ENCODE results near the gene SOHLH1. TPM values are rescaled to one million over a fixed set of nuclear protein-coding genes. Genes with fewer than 3 reads are reported as not detected.

Gene SOHLH1
- total and polyA plus RNA-seq, 10 of the 15 experiments (the other 5 are each of a cell fraction or from before 2014, with no cell fraction given), result not detected

- Histone ChIP-seq H3K4me2 (ENCODE audit: control insufficient read depth, insufficient read depth) (no peak overlapping the region), H3K4me3 (no peak overlapping the region), H3K79me2 (ENCODE audit: control insufficient read depth, insufficient read depth, low read length) (no peaks in the 10 kb centered on the region), H3K36me3 (ENCODE audit: control insufficient read depth in 2 of 2, insufficient read depth in 2 of 2, low read length in 1 of 2) (no peaks in the 10 kb centered on the region), H2AFZ (ENCODE audit: control insufficient read depth, low read depth, low read length) (no peak overlapping the region), H3K9ac (ENCODE audit: control insufficient read depth, insufficient read depth, low read length) (no peak overlapping the region), H3K27ac (ENCODE audit: control insufficient read depth, insufficient read depth) (no peak overlapping the region), H3K9me3 (replicated peaks; ENCODE audit: control insufficient read depth, insufficient read depth, low read length) (no peaks in the 10 kb centered on the region), H3K27me3 (replicated peaks in 1 of 2; ENCODE audit: control insufficient read depth in 2 of 2, insufficient read depth in 2 of 2, low read length in 1 of 2) (peaks cover 0 to 7% of the 10 kb centered on the region in 2 experiments; a peak in 2 of 4 replicates), H3K4me1 (ENCODE audit: control insufficient read depth, insufficient read depth, low read length) (no peaks in the 10 kb centered on the region), H4K20me1 (ENCODE audit: control insufficient read depth, insufficient read depth) (no peaks in the 10 kb centered on the region)
- in situ Hi-C loops (cut with MboI) (no loop called here), intact Hi-C loops (cut with micrococcal nuclease; ENCODE audit: unreplicated experiment) (no loop called here)
- BruUV-seq (replicated peaks), result no TSS peak
- POLR2A ChIA-PET, result no interaction called here
- FAIRE-seq, result no peak
- CTCF ChIA-PET, result interaction anchor here (0.6 kb wide), 1 partner anchor 142 kb away, joined by 3 read pairs; no protein-coding TSS in a partner anchor
- no peak for DNase-seq (ENCODE audit: low read depth, low spot score)
- WGBS (ENCODE audit: insufficient coverage, insufficient replicate concordance, low lambda C conversion rate, missing lambda C conversion rate), result 30% methylated on average over 23 of the region's 23 CpGs
- TF ChIP-seq NFIC (IDR thresholded peaks at IDR 0.05; ENCODE audit: low read depth, low read length) (no peak), CHD4 (IDR thresholded peaks at IDR 0.05) (no peak), MXI1 (IDR thresholded peaks at IDR 0.05; ENCODE audit: low read depth, low read length) (no peak), RBBP5 (conservative IDR thresholded peaks at IDR 0.05) (no peak), CBFB (IDR thresholded peaks at IDR 0.05; ENCODE audit: low read depth) (no peak), BCLAF1 (IDR thresholded peaks at IDR 0.05) (no peak), PBX3 (IDR thresholded peaks at IDR 0.05; ENCODE audit: insufficient replicate concordance, low read depth, low read length) (no peak), ATF7 (IDR thresholded peaks at IDR 0.05; ENCODE audit: low read depth) (no peak), POLR2AphosphoS5 (IDR thresholded peaks at IDR 0.05; ENCODE audit: low read length) (no peak), SIX5 (IDR thresholded peaks at IDR 0.05; ENCODE audit: low read depth, low read length, severe bottlenecking) (no peak), BACH1 (IDR thresholded peaks at IDR 0.05; ENCODE audit: borderline replicate concordance) (no peak)
- SMC1A ChIA-PET (ENCODE audit: uncharacterized antibody, unreplicated experiment), result no interaction called here
- ATAC-seq, result no peak
- RAD21 ChIA-PET (ENCODE audit: unreplicated experiment), result no interaction called here
Observed at GRCh38 chr9:135715056-135715595, 15.8 kb upstream of the SOHLH1 start.

Measured in GM12878 (cell line).